ENCODE measurements around the gene SPAAR. TPM values are rescaled to one million over a fixed set of nuclear protein-coding genes. Genes with fewer than 3 reads are reported as not detected.

The SPAAR gene
- total RNA-seq, 1 experiment from 2014 or later: not detected

DNA sequence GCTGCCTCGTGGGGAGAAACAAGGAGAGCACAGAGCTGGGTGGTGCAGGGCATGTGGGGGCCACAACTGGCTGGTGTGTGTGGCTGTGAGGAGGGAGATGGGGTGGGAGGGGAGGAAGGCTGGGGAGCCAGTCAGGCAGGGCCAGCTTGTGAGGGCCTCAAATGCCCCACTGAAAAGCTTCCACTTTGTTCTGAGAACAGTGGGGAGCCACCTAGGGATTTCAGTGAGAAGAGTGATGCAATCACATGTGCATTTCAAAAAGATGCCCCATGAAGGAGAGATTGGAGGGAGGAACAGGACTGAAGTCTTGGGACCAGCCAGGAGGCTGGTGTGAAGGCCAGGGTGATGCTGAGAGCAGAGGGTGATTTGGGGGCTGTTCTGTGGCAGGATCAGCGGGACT is 40.4 kb upstream of the SPAAR start:
- DNase-seq (ENCODE audit: low read depth, low spot score) (no peak), ATAC-seq (no peak)
- H3K9me2 ChIP-seq (ENCODE audit: insufficient read depth): no peaks in the 10 kb centered on the region
- H2AFZ ChIP-seq (ENCODE audit: low read depth, low read length, poor library complexity, severe bottlenecking): no peak overlapping the region
- ChIA-PET POLR2A (no interaction called here), CTCF (interaction anchor here (1.8 kb wide), 1 partner anchor 14 kb away, joined by 5 read pairs; no protein-coding TSS in a partner anchor), RAD21 (ENCODE audit: low non-redundant PET in 1 of 2, low total read pairs in 2 of 2, uncharacterized antibody in 2 of 2, unreplicated experiment in 2 of 2) (no interaction called here)
- H3K4me2 ChIP-seq (ENCODE audit: low read length): no peak overlapping the region
- H4K20me1 ChIP-seq (ENCODE audit: insufficient read depth): no peaks in the 10 kb centered on the region
- H3K9me3 ChIP-seq (ENCODE audit: control insufficient read depth in 1 of 2, insufficient read depth in 1 of 2, low read depth in 1 of 2, low read length in 2 of 2): no peaks in the 10 kb centered on the region
- H3K79me2 ChIP-seq (ENCODE audit: insufficient read depth, low read length): no peaks in the 10 kb centered on the region
- no peak for TF ChIP-seq CBX3 (IDR thresholded peaks at IDR 0.05; ENCODE audit: low read depth)
- TF ChIP-seq POLR2AphosphoS5 (IDR thresholded peaks at IDR 0.05; ENCODE audit: low read depth, low read length): no peak
- TF ChIP-seq, protein P1, sequence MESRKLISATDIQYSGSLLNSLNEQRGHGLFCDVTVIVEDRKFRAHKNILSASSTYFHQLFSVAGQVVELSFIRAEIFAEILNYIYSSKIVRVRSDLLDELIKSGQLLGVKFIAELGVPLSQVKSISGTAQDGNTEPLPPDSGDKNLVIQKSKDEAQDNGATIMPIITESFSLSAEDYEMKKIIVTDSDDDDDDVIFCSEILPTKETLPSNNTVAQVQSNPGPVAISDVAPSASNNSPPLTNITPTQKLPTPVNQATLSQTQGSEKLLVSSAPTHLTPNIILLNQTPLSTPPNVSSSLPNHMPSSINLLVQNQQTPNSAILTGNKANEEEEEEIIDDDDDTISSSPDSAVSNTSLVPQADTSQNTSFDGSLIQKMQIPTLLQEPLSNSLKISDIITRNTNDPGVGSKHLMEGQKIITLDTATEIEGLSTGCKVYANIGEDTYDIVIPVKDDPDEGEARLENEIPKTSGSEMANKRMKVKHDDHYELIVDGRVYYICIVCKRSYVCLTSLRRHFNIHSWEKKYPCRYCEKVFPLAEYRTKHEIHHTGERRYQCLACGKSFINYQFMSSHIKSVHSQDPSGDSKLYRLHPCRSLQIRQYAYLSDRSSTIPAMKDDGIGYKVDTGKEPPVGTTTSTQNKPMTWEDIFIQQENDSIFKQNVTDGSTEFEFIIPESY (IDR thresholded peaks at IDR 0.05; ENCODE audit: extremely low read depth, insufficient replicate concordance, low read length): no peak
- no peak for TF ChIP-seq EZH2phosphoT487 (IDR thresholded peaks at IDR 0.05; ENCODE audit: borderline replicate concordance)
- no peak for TF ChIP-seq EGR1 (IDR thresholded peaks at IDR 0.05; ENCODE audit: low read depth)
- TF ChIP-seq SP1 (IDR thresholded peaks at IDR 0.05; ENCODE audit: low read depth): no peak
- TF ChIP-seq, protein P2, sequence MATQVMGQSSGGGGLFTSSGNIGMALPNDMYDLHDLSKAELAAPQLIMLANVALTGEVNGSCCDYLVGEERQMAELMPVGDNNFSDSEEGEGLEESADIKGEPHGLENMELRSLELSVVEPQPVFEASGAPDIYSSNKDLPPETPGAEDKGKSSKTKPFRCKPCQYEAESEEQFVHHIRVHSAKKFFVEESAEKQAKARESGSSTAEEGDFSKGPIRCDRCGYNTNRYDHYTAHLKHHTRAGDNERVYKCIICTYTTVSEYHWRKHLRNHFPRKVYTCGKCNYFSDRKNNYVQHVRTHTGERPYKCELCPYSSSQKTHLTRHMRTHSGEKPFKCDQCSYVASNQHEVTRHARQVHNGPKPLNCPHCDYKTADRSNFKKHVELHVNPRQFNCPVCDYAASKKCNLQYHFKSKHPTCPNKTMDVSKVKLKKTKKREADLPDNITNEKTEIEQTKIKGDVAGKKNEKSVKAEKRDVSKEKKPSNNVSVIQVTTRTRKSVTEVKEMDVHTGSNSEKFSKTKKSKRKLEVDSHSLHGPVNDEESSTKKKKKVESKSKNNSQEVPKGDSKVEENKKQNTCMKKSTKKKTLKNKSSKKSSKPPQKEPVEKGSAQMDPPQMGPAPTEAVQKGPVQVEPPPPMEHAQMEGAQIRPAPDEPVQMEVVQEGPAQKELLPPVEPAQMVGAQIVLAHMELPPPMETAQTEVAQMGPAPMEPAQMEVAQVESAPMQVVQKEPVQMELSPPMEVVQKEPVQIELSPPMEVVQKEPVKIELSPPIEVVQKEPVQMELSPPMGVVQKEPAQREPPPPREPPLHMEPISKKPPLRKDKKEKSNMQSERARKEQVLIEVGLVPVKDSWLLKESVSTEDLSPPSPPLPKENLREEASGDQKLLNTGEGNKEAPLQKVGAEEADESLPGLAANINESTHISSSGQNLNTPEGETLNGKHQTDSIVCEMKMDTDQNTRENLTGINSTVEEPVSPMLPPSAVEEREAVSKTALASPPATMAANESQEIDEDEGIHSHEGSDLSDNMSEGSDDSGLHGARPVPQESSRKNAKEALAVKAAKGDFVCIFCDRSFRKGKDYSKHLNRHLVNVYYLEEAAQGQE (IDR thresholded peaks at IDR 0.05; ENCODE audit: low read depth): no peak
- no peak for TF ChIP-seq ZNF274 (IDR thresholded peaks at IDR 0.05; ENCODE audit: low read depth, low read length)
- TF ChIP-seq, protein P3, sequence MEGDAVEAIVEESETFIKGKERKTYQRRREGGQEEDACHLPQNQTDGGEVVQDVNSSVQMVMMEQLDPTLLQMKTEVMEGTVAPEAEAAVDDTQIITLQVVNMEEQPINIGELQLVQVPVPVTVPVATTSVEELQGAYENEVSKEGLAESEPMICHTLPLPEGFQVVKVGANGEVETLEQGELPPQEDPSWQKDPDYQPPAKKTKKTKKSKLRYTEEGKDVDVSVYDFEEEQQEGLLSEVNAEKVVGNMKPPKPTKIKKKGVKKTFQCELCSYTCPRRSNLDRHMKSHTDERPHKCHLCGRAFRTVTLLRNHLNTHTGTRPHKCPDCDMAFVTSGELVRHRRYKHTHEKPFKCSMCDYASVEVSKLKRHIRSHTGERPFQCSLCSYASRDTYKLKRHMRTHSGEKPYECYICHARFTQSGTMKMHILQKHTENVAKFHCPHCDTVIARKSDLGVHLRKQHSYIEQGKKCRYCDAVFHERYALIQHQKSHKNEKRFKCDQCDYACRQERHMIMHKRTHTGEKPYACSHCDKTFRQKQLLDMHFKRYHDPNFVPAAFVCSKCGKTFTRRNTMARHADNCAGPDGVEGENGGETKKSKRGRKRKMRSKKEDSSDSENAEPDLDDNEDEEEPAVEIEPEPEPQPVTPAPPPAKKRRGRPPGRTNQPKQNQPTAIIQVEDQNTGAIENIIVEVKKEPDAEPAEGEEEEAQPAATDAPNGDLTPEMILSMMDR (IDR thresholded peaks at IDR 0.05 in 2 of 3, conservative IDR thresholded peaks at IDR 0.05 in 1 of 3; ENCODE audit: borderline replicate concordance in 1 of 3, insufficient read depth in 1 of 3, low read depth in 2 of 3, low read length in 2 of 3): no peak
- no peak for TF ChIP-seq YY1 (IDR thresholded peaks at IDR 0.05; ENCODE audit: extremely low read depth, insufficient replicate concordance, low read depth, low read length)
- no peak for TF ChIP-seq CEBPB (IDR thresholded peaks at IDR 0.05; ENCODE audit: low read depth)
- TF ChIP-seq POLR2A (IDR thresholded peaks at IDR 0.05; ENCODE audit: borderline replicate concordance, extremely low read depth, insufficient read depth, insufficient read length): no peak
- TF ChIP-seq ELF1 (IDR thresholded peaks at IDR 0.05; ENCODE audit: borderline replicate concordance, low read depth): no peak
- no peak for TF ChIP-seq SRF (IDR thresholded peaks at IDR 0.05; ENCODE audit: low read depth)
- TF ChIP-seq, protein P4, sequence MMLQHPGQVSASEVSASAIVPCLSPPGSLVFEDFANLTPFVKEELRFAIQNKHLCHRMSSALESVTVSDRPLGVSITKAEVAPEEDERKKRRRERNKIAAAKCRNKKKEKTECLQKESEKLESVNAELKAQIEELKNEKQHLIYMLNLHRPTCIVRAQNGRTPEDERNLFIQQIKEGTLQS (IDR thresholded peaks at IDR 0.05): no peak
- TF ChIP-seq, protein P5, sequence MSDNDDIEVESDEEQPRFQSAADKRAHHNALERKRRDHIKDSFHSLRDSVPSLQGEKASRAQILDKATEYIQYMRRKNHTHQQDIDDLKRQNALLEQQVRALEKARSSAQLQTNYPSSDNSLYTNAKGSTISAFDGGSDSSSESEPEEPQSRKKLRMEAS (IDR thresholded peaks at IDR 0.05): no peak
- no peak for TF ChIP-seq TCF7L2 (IDR thresholded peaks at IDR 0.05; ENCODE audit: borderline replicate concordance, extremely low read depth, insufficient read depth, insufficient read length)
- TF ChIP-seq EZH2 (IDR thresholded peaks at IDR 0.05): no peak
- peaks cover 3 to 6% of the 10 kb centered on the region in 2 experiments; a peak in 2 of 4 replicates for H3K4me1 ChIP-seq (ENCODE audit: control insufficient read depth in 1 of 2, insufficient read depth in 2 of 2, low read length in 2 of 2)
- H3K27me3 ChIP-seq (ENCODE audit: insufficient read depth, low read length): no peaks in the 10 kb centered on the region
- BruUV-seq (replicated peaks): no TSS peak
- no peak overlapping the region for H3K27ac ChIP-seq (ENCODE audit: low read depth, low read length)
- H3K9ac ChIP-seq (ENCODE audit: low read length): no peak overlapping the region
- no peak overlapping the region for H3K4me3 ChIP-seq (replicated peaks in 1 of 2; ENCODE audit: low read depth in 1 of 2, low read length in 2 of 2)
- no peaks in the 10 kb centered on the region for H3K36me3 ChIP-seq (ENCODE audit: control insufficient read depth in 1 of 2, insufficient read depth in 2 of 2, low read length in 2 of 2)
- intact Hi-C loops (cut with micrococcal nuclease): no loop called here
